ENCODE results near the gene ADGRG2. TPM values are rescaled to one million over a fixed set of nuclear protein-coding genes. Genes with fewer than 3 reads are reported as not detected.

ADGRG2 gene
- total RNA-seq, 2 donors from 2014 or later = 0.11 TPM; not detected in 1

- no peaks in the 10 kb centered on the region for H3K9me3 Mint-ChIP-seq
- no peak overlapping the region for H3K27ac Mint-ChIP-seq
- no peaks in the 10 kb centered on the region for H3K27me3 Mint-ChIP-seq
- no peak overlapping the region for H3K4me3 Mint-ChIP-seq
- H3K4me1 Mint-ChIP-seq (ENCODE audit: low read depth in 2 of 2) = peaks cover 0 to 5% of the 10 kb centered on the region in 2 donors
- ATAC-seq = no peak
- DNase-seq (ENCODE audit: low spot score) = no peak
- H3K36me3 Mint-ChIP-seq = no peaks in the 10 kb centered on the region
These were observed 172.9 kb downstream of the ADGRG2 start for GRCh38 chrX:18949291-18949943.

- Mint-ChIP-seq H3K4me1 (ENCODE audit: low read depth in 2 of 2) (no peaks in the 10 kb centered on the region), H3K27me3 (no peaks in the 10 kb centered on the region), H3K27ac (no peak overlapping the region), H3K4me3 (no peak overlapping the region), H3K9me3 (no peaks in the 10 kb centered on the region), H3K36me3 (no peaks in the 10 kb centered on the region)
- no peak for DNase-seq (ENCODE audit: low spot score)
- no peak for ATAC-seq
These were observed 175.7 kb downstream of the ADGRG2 start for GRCh38 chrX:18946611-18947010.

GRCh38 chrX:18946157-18946556 is 176.1 kb downstream of the ADGRG2 start:
- H3K27ac Mint-ChIP-seq = no peak overlapping the region
- H3K4me1 Mint-ChIP-seq (ENCODE audit: low read depth in 2 of 2) = no peaks in the 10 kb centered on the region
- no peaks in the 10 kb centered on the region for H3K36me3 Mint-ChIP-seq
- no peaks in the 10 kb centered on the region for H3K27me3 Mint-ChIP-seq
- H3K4me3 Mint-ChIP-seq = no peak overlapping the region
- H3K9me3 Mint-ChIP-seq = no peaks in the 10 kb centered on the region
- ATAC-seq (no peak), DNase-seq (ENCODE audit: low spot score) (no peak)

- Mint-ChIP-seq H3K4me3 (no peak overlapping the region), H3K27ac (no peak overlapping the region), H3K27me3 (no peaks in the 10 kb centered on the region), H3K9me3 (no peaks in the 10 kb centered on the region), H3K36me3 (no peaks in the 10 kb centered on the region), H3K4me1 (ENCODE audit: low read depth in 2 of 2) (no peaks in the 10 kb centered on the region)
- no peak for DNase-seq (ENCODE audit: low spot score)
- ATAC-seq = no peak
These were observed 176.8 kb downstream of the ADGRG2 start for GRCh38 chrX:18945483-18945882.

- no peaks in the 10 kb centered on the region for H3K4me1 Mint-ChIP-seq (ENCODE audit: low read depth in 2 of 2)
- no peaks in the 10 kb centered on the region for H3K36me3 Mint-ChIP-seq
- H3K9me3 Mint-ChIP-seq = no peaks in the 10 kb centered on the region
- H3K4me3 Mint-ChIP-seq = no peak overlapping the region
- H3K27me3 Mint-ChIP-seq = no peaks in the 10 kb centered on the region
- no peak for ATAC-seq
- no peak overlapping the region for H3K27ac Mint-ChIP-seq
- DNase-seq (ENCODE audit: low spot score) = no peak
These were observed 177.8 kb downstream of the ADGRG2 start for GRCh38 chrX:18944482-18944881.

GRCh38 chrX:18941896-18942295 is 180.4 kb downstream of the ADGRG2 start:
- ATAC-seq (no peak), DNase-seq (ENCODE audit: low spot score) (no peak)
- H3K9me3 Mint-ChIP-seq = no peaks in the 10 kb centered on the region
- no peak overlapping the region for H3K4me3 Mint-ChIP-seq
- H3K36me3 Mint-ChIP-seq = no peaks in the 10 kb centered on the region
- H3K27me3 Mint-ChIP-seq = no peaks in the 10 kb centered on the region
- H3K4me1 Mint-ChIP-seq (ENCODE audit: low read depth in 2 of 2) = no peaks in the 10 kb centered on the region
- H3K27ac Mint-ChIP-seq = no peak overlapping the region

Other genes starting within 250 kb of the ADGRG2 start
- gene PHKA2, start 138.4 kb downstream of the ADGRG2 start, total RNA-seq = 10 to 100 TPM; 19.1 to 29.4 TPM
- 100 to 1,000 TPM; 141 to 201 TPM for gene PDHA1, start 221.5 kb upstream of the ADGRG2 start, total RNA-seq